Cortex of kidney (tissue), 1 donor: ENCODE data around the gene SARS1.
"Not testable (repeated sequence)": the region's sequence is repeated elsewhere in the genome, so short reads cannot be mapped to it uniquely, and the experiment has no call there.

Experiments used
- DNase-seq: peaks from one replicate; lab custom pipeline; 2025; lab: John Stamatoyannopoulos, UW

Gene SARS1

DNA sequence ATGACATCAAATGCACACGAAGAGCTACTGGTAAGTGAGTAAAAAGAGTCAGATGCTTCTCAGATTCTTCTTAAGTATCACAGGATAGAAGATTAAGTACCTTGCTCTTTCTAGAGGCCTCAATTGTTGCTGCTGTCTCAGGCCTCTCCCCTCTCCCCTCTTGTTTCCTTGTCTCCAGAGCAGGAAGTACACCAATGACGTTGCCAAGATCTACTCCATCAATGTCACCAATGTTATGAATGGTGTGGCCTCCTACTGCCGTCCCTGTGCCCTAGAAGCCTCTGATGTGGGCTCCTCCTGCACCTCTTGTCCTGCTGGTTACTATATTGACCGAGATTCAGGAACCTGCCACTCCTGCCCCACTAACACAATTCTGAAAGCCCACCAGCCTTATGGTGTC is 21.3 kb upstream of the SARS1 start:
- DNase-seq = no peak

DNA sequence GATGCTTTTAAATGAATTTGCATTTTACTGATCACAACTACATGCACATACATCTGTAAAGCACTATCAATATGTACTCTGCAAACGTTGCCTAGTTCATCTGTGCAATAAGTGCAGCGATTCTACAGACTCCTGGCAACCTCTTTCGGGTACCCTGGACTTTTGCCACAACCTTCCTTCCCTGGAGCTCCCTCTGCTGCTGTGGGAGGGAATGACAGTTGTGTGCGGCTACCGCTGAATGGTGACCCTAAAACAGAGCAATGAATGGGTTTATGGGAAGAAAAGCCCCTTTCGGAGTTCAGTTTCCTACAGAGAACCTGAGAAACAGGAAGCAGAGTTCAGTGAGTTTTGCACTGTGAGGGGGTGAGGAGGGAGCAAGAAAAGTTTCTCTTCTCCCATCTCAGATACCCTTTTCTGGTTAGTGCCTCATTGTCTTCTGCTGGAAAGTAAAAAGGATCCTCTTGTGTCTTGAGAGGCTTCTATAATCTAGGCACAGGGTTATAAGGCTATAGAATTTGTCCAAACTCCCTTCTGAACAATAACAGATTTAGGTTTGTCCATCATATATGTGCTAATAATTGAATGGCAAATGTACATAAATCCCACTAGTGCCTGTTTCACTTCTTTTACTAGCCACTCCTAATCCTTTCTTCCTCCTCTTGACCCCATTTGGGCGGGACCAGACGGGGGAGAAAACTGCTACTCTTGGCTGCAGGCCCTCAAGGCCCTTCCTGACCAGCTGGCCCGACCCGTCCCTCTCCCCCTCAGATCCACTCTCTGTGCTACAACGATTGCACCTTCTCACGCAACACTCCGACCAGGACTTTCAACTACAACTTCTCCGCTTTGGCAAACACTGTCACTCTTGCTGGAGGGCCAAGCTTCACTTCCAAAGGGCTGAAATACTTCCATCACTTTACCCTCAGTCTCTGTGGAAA is 19.8 kb upstream of the SARS1 start:
- DNase-seq = no peak

DNA sequence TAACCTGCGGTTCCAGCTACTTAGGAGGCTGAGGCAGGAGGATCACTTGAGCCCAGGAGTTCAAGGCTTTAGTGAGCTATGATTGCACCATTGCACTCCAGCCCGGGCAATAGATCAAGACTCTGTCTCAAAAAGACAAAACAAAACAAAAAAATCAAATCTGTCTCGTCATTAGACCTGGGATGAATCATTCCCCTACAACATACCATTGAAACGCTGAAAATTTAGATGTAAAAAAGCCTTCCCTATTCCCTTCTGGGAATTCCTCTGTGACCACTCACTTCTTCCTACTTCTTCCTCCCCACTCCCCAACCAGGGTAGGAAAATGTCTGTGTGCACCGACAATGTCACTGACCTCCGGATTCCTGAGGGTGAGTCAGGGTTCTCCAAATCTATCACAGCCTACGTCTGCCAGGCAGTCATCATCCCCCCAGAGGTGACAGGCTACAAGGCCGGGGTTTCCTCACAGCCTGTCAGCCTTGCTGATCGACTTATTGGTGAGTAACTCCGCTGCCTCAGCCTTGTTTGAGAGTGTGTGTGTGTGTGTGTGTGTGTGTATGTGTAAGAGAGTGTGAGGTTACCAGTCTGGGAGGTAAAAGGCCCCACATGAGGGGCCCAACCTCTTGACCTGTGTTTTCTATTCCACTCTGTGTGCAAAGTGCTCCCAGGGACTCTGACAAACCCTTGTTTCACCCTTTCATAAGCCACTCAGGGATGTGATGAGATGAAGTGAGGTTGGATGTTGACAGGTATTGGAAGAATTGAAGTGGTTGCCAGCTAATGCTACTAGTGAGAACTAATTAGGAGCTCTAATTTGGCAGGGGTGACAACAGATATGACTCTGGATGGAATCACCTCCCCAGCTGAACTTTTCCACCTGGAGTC is 16.3 kb upstream of the SARS1 start:
- no peak for DNase-seq

DNA sequence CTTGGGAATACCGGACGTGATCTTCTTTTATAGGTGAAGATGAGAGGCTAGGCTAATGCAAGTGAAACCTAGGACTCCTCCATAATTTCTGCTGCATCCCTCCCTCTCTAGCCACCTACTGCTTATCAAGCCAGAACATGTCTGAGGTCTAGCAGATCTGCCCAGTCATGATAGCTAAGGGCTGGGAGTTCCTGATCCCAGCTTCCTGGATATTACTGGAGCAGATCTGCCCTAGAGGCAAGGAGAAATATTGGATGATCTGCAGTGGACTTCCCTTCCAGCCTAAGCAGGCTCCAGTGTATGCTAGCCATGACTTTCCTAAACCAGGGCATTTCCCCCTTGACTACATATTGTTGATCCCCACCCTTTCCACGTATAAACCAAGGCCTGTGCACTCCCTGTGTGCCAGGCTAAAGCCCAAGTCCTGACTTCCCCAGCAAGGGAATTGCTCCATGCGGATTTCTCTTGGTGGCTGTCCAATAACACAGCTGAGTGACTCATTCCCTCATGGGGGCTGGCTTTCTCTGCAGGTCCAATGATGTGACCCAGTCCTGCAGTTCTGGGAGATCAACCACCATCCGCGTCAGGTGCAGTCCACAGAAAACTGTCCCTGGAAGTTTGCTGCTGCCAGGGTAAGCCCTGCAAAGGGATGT is 15.5 kb upstream of the SARS1 start:
- no peak for DNase-seq

DNA sequence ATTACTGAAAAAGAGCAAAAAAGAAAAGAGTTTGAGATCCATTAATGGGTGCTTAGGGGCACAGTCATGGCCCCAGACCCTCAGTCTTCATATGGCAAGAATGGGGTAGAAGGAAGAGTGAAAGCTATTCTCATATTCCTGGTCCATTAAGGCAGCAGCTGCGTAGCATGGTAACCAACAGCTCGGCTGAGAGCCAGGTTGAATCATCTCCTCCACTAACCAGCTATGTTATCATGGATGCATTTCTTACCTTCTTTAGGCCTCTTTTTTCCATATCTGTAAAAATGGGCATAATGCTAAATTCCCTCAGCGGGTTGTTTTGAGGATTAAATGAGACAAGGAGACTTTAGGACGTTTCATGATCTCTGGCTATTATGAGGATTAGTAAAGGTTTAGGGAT is 15.0 kb upstream of the SARS1 start:
- no peak for DNase-seq

DNA sequence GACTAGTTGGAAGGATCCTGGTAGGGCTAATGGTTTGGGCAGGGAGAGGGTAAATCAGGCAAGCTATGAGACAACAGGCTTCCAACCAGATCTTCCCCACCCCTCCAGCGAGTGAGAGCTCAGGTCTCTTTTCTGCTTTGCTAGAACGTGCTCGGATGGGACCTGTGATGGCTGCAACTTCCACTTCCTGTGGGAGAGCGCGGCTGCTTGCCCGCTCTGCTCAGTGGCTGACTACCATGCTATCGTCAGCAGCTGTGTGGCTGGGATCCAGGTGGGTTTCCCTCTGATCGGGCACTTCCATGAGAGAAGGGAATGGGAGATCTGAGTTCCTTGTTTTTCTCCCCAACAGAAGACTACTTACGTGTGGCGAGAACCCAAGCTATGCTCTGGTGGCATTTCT is 14.0 kb upstream of the SARS1 start:
- DNase-seq = no peak

DNA sequence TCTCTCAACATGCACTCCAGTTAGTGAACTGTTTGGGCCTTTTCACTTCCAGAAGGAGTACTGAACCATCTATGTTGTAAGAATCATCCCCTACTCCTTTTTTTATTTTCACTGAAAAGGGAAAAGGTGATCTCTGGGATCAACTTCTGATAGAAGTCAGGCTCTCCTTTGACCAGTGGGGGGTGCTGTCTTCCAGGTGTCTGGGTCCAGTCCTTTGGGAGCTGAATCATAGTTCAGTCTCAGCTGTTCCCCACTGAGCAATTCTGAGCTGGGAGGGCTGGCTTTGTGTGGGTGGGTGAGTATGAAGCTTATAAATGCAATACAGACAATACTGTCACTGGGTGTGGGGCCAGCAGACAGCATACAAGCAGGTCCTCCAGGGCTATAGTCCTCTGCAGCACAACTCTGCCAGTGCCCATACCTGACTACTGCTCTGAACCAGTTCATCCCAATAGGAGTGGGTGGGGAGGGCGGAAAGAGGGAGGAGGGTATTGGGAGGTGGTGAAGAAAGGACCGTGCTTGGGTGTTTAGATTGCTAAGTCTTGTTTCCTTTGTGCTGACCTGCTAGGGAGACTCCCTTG is 12.5 kb upstream of the SARS1 start:
- DNase-seq = no peak

DNA sequence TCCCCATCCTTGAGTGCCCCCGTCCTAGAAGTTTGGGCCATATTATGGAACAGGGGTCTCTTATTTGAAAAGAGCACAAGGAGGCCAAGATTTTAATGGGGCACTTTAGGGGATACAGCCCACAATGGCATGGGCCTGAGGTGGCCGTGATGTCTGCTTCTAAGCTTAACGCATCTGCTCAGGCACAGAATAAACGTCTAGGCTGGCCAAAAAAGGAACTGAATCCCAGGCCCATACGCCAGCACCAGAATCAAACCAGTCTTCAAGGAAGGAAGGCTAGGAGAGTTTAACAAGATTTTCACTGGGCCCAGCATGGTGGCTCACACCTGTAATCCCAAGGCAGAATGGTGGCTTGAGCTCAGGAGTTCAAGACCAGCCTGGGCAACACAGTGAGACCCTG is 9.2 kb upstream of the SARS1 start:
- no peak for DNase-seq

DNA sequence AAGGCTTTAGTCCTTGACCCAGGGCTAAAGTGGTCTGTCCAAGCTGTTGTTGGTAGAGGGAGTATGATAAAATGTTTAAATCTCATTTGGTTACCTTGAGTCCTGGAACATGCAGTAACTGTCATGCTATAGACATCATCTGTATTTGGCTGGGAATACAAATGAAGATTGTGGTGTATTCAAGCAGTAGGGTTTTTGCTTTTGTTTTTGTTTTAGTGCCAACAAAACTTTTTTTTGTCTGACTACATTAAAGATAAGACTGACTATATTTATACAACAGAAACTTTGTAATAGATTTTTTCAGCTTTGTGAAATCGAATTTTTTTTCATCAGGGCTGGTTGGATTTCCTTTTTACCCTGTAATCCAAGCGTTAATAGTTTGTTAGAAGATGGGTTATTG is 7.4 kb upstream of the SARS1 start:
- no peak for DNase-seq

DNA sequence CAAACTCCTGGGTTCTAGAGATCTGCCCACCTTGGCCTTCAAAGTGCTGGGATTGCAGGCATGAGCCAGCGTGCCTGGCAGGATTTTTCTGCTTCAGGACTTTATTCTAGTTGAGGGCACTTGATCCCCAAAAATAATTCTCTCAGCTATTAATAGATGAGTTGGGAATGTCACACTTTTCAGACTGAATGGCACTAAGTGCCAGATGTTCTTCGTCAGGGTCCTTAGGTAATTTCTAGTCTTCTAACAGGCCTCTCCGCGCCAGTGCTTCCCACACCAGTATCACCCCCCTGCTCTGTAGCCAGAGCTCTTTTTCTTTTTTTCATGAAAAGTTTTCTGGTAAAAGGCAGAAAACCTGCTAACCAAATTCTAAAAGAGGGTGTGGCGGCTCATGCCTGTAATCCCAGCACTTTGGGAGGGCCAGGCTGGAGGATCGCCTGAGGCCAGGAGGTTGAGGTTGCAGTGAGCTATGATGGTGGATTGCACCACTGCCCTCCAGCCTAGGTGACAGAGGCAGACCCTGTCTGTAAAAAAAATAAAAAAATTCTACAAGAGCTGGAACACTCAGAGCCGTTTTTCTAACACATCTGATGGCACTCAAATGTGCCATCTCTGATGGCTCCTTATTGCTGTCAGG is 6.1 kb upstream of the SARS1 start:
- no peak for DNase-seq

DNA sequence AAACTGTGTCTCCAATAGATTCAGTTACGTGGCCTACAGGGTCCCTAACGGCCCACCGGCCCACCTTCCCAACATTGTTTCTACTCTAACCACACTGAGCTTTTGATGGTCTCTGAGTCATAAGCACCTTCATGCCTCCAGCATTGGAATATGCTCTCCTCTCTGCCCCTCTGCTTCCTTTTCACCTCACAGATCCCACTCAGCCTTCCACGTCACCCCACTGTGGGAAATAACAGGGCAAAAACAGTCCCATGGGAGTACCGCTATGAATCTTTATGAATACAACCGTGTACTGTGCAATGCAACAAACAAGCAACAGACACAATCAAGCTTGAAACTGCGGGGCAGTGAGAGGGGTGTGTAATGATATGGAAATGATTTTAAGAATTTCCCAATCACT is 5.3 kb upstream of the SARS1 start:
- DNase-seq = no peak

DNA sequence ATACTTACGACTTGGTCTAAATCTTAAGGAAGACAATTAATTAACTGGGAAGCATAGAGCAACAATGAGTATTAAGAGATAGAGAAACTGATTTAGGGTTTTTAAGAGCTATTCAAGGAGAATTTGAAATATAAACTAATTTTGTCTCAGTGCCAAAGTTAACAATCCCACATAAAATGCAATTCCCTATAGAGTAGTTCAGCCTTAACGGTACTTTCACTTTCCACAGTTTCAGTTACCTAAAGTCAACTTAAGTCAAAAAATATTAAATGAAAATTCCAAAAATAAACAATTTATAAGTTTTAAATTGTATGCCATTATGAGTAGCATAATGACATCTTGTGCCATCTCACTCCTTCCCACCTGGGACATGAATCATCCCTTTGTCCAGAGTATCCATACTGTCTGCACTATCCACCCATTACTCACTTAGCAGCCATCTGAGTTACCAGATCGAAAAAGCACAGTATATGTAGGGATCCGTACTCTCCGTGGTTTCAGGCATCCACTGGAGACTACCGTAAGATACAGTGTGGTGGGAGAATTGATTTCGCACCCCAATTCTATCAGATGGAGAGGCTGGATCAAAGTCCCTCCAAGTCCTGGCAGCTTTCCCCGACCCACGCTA is 4.8 kb upstream of the SARS1 start:
- no peak for DNase-seq

DNA sequence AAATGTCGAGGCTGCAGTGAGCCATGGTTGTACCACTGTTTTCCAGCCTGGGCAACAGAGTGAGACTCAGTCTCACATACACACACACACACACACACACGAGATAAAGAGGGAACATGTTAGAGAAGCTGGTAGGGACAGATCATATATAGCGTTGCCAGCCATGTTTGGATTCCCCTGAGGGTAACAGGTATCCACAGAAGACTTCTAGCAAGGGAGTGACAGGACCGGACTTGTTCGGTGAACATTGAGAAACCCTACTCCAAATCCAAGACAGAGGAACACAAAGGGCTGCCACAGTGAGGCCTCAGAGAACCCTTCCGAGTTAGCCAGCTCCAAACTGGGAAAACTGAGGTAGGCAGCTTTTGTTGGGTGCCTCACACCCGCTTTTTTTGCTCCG is 3.7 kb upstream of the SARS1 start:
- DNase-seq = no peak

DNA sequence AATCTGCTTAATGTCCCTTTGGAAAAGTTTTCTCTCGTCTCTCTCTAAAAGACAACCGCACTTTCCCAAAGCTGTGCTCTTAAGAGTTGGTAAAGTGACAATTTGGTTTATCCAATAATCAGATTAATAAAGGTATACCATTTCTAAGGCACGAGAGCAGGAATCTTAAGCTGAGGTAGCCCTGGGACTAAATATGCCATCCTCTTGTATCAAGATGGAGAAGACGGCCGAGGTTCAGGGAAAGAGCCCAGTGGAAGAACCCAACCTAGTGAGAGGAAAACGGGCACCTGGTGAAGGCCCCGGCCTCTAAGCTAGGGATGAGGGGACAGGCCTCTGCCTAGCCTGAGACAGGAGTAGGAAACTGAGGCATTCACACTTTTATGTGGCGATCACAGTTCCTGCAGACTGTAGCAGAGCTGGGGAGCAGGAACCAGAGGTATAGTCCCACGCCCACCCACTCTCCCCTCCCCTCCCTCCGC is 334 bp upstream of the SARS1 start:
- DNase-seq = no peak

DNA sequence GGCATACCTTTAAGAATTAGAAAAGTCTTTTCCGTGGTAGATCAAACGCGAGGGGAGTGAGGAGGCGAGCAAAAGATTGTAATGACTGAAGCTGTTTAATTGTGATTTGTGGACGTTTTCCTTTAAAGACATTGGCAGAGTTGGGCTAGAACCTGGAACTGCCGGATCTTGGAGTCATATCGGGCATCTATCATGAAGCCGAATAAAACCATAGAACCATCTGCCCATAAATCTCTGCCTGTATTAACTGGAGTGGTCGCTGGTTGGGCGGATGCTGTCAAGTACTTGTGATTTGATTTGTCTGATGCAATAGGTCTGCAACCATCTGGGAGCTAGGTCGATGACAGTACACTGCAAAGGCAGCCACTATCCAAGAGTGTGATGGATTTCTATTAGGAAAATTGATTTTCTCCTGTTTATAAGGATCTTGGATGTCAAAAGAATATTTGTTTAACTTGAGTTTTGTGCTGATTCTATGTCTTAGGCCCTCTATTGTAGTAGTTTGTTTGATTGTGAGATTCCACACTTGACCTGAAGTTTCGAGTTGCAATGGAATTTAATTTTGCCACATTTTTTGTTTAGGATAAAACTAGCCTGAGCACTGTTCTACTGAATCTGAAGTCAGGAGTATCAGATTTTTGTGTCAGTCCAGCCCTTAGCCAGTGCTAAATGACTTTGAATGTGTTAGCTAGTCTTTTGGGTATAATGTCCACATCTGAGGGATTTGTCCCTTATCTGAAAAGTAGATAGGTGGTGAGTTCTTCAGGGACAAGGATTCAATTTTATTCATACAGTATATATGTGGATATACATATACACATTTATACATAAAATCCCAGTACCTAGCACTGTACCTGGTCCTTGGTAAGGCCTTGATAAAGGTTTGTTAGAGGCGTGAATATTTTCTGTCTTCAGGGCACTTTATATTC is 1.2 kb downstream of the SARS1 start:
- no peak for DNase-seq

DNA sequence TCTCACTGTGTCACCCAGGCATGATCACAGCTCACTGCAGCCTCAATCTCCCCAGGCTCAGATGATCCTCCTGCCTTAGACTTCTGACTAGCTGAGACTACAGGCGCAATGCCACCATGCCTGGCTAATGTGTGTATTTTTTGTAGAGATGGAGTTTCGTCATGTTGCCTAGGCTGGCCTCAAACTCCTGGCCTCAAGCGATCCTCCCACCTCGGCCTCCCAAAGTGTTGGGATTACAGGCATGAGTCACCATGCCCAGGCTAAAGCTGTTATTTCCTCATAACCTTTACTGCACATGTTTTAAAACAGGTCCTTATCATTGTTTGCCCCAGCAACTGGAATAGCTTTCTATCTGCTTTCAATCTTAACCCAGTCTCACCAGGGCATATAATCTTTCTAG is 2.9 kb downstream of the SARS1 start:
- no peak for DNase-seq

DNA sequence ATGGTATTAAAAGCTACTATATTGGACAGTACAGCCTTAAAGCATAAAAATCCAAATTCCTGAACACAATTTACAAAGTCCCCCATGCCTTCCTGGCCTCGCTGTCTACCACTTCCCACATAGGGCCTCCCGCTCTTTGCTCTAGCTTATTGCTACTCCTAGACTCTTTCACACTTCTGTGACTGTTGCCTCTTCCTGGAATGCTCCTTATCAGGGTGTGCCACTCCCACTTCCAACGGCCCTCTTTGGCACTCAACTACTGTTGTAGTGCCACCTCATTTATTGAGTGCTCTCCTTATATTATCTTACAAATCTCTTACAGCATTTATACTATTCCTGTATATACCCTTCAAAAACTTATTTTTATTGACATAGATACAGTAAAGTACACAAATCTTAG is 4.8 kb downstream of the SARS1 start:
- DNase-seq = no peak

DNA sequence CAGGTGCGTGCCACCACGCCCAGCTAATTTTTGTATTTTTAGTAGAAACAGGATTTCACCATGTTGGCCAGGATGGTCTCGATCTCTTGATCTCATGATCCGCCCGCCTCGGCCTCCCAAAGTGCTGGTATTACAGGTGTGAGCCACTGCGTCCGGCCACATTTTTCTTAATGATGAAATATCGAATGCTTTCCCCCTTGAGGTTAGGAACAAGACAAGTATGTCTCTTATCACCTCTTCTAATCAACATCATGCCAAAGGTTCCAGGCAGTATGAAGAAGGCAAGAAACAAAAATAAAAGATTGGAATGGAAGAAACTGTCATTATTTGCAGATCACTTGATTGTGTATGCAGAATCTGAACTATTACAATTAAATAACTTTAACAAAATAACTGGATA is 7.5 kb downstream of the SARS1 start:
- not testable (repeated sequence) for DNase-seq

DNA sequence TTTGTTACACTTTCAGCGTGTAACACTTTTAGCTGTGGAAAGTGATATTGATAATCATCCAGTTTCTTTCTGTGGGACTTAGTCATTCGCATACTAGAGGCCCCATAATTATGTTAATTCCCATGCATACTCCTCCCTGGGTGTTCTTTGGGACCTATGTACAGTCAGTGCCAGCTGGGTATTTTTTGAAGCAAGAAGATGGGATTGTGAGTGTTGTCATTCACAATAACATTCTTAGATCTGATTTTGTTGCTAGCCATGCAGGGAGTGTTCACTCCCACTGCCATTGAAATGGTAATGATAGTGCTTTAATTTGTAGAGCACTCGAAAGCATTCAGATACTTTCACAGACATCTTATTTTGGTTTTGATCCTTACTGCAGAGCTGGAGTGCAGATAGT is 11.6 kb downstream of the SARS1 start:
- no peak for DNase-seq
